HepG2 (cell line): ENCODE measurements around the gene QSOX2. TPM values are rescaled to one million over a fixed set of nuclear protein-coding genes. Genes with fewer than 3 reads are reported as not detected.

Experiments used
- ATAC-seq: fragments of 200-7000 bp; cut with Tn5 transposase; 3 replicates; pipeline ENCODE4 v1.9.1; 2020; ENCODE audit warnings: mild to moderate bottlenecking, moderate library complexity
- BruUV-seq: library from RNA; stranded (reverse); fragments of 400-500 nt; replicated peaks from 2 replicates; lab custom pipeline; 2021; lab: Mats Ljungman, UMichigan
- CTCF ChIA-PET: fragments of 300-600 bp; formaldehyde crosslinking; extraction: SDS; loops from one replicate; lab custom pipeline; 2021; ENCODE audit warnings: low total read pairs, inconsistent platforms, low intra/inter-chr PET ratio; lab: Yijun Ruan, JAX
- POLR2A ChIA-PET: fragments of 350-600 bp; sonication (Branson Sonifier 250); formaldehyde crosslinking; loops from one replicate; lab custom pipeline; 2020; ENCODE audit warnings: antibody characterized with exemption, inconsistent platforms; lab: Yijun Ruan, JAX
- DNase-seq: peaks from one replicate; pipeline ENCODE4 v3.0.0-alpha.2; 2015; ENCODE audit warnings: low spot score
- FAIRE-seq: peaks from 3 replicates; lab custom pipeline; 2011; peaks lifted over from hg19 to GRCh38; lab: Jason Lieb, UNC
- H2AFZ ChIP-seq: one replicate; pipeline ENCODE4 v1.6.1; 2011; ENCODE audit warnings: low read length, inconsistent platforms
- H3K27ac ChIP-seq: fragments of 300-600 bp; 3 replicates; pipeline ENCODE4 v1.8.0; 2011; ENCODE audit warnings: mixed run types, mild to moderate bottlenecking, mixed read lengths, low read length, inconsistent platforms; ENCODE audit not compliant: insufficient read depth; ENCODE audit errors: extremely low read length
- H3K27me3 ChIP-seq, 2 experiments: fragments of 200-600 bp in 1 of 2; 2 replicates in 1 of 2; 3 replicates in 1 of 2; pipeline versions ENCODE4 v1.6.0 to v1.8.0; 2011; ENCODE audit warnings: low read length in 2 of 2, mild to moderate bottlenecking in 2 of 2, moderate library complexity in 2 of 2, inconsistent platforms in 1 of 2; ENCODE audit not compliant: insufficient read depth in 2 of 2, control insufficient read depth in 1 of 2
- H3K36me3 ChIP-seq, 2 experiments: fragments of 200-600 bp in 1 of 2; replicated peaks in 1 of 2; 2 replicates in 1 of 2; 3 replicates in 1 of 2; pipeline versions ENCODE4 v1.5.1 to v1.8.0; 2011; ENCODE audit warnings: low read length in 2 of 2, inconsistent platforms in 1 of 2; ENCODE audit not compliant: insufficient read depth in 2 of 2, control insufficient read depth in 1 of 2
- H3K4me1 ChIP-seq: 2 replicates; pipeline ENCODE4 v1.5.1; 2012; ENCODE audit warnings: low read length, inconsistent platforms; ENCODE audit not compliant: insufficient read depth
- H3K4me2 ChIP-seq: 2 replicates; pipeline ENCODE4 v1.6.0; 2011; ENCODE audit warnings: low read depth, low read length, inconsistent platforms
- H3K4me3 ChIP-seq, 3 experiments: fragments of 200-600 bp in 1 of 3; sonication (generic), shearing (Covaris generic) in 1 of 3; replicated peaks in 1 of 3; 2 replicates each; pipeline ENCODE4 v1.5.1; 2011 to 2016; ENCODE audit warnings: low read length in 3 of 3, inconsistent platforms in 2 of 3, low read depth in 2 of 3, mild to moderate bottlenecking in 2 of 3, control low read depth in 1 of 3, mixed read lengths in 1 of 3; ENCODE audit not compliant: insufficient read depth in 1 of 3
- H3K79me2 ChIP-seq: one replicate; pipeline ENCODE4 v1.6.1; 2011; ENCODE audit warnings: low read length, inconsistent platforms; ENCODE audit not compliant: insufficient read depth
- H3K9ac ChIP-seq: 2 replicates; pipeline ENCODE4 v1.6.0; 2011; ENCODE audit warnings: mild to moderate bottlenecking, low read depth, low read length, inconsistent platforms; ENCODE audit not compliant: insufficient read depth
- H3K9me3 ChIP-seq: 2 replicates; pipeline ENCODE4 v1.5.1; 2012; ENCODE audit warnings: mild to moderate bottlenecking, low read length
- H4K20me1 ChIP-seq: 2 replicates; pipeline ENCODE4 v1.6.0; 2011; ENCODE audit warnings: inconsistent platforms, mild to moderate bottlenecking, low read length, moderate library complexity; ENCODE audit not compliant: insufficient read depth
- DZIP1 ChIP-seq: sonication (generic); formaldehyde crosslinking; IDR thresholded peaks from 2 replicates; pipeline ENCODE4 v1.5.0; 2020; ENCODE audit warnings: mild to moderate bottlenecking, missing genetic modification reagents
- GMEB1 ChIP-seq: sonication (generic); formaldehyde crosslinking; IDR thresholded peaks from 2 replicates; pipeline ENCODE4 v1.5.1; 2020; ENCODE audit warnings: missing genetic modification reagents, mild to moderate bottlenecking, borderline replicate concordance
- HDAC2 ChIP-seq: sonication (generic); formaldehyde crosslinking; IDR thresholded peaks from 2 replicates; pipeline ENCODE4 v1.4.0; 2020; ENCODE audit warnings: missing genetic modification reagents
- SATB2 ChIP-seq: sonication (generic); formaldehyde crosslinking; IDR thresholded peaks from 2 replicates; pipeline ENCODE4 v1.5.0; 2020; ENCODE audit warnings: missing genetic modification reagents
- SIX1 ChIP-seq: sonication (generic); formaldehyde crosslinking; IDR thresholded peaks from 2 replicates; pipeline ENCODE4 v1.4.0; 2020; ENCODE audit warnings: missing genetic modification reagents, borderline replicate concordance
- ZBTB1 ChIP-seq: sonication (generic); formaldehyde crosslinking; IDR thresholded peaks from 2 replicates; pipeline ENCODE4 v1.4.0; 2020; ENCODE audit warnings: missing genetic modification reagents, borderline replicate concordance
- ZBTB42 ChIP-seq: sonication (generic); formaldehyde crosslinking; IDR thresholded peaks from 2 replicates; pipeline ENCODE4 v1.5.0; 2020; ENCODE audit warnings: mild to moderate bottlenecking, missing genetic modification reagents
- ZNF317 ChIP-seq: sonication (generic); formaldehyde crosslinking; IDR thresholded peaks from 2 replicates; pipeline ENCODE4 v1.5.0; 2020; ENCODE audit warnings: mild to moderate bottlenecking, missing genetic modification reagents
- ZNF597 ChIP-seq: sonication (generic); formaldehyde crosslinking; IDR thresholded peaks from 2 replicates; pipeline ENCODE4 v1.5.0; 2020; ENCODE audit warnings: missing genetic modification reagents
- ZNF83 ChIP-seq: sonication (generic); formaldehyde crosslinking; IDR thresholded peaks from 2 replicates; pipeline ENCODE4 v1.4.0; 2020; ENCODE audit warnings: missing genetic modification reagents, mild to moderate bottlenecking, borderline replicate concordance
- whole genome bisulfite sequencing: methylation state at CpG from one replicate; pipeline ENCODE4 v1.1.6; 2017; ENCODE audit warnings: low lambda C conversion rate; 5-methylcytosine and 5-hydroxymethylcytosine counted together
- in situ Hi-C: cut with HindIII; loops from 2 replicates; pipeline ENCODE4 v1.10.0; 2017; ENCODE audit warnings: low pct_unique_long_range_greater_than_20kb; ENCODE audit not compliant: extremely low pct_ligation_motif_present
- intact Hi-C: fragments of 100-400 bp; cut with micrococcal nuclease; formaldehyde crosslinking; loops from one replicate; pipeline ENCODE4 v1.10.0; 2022; ENCODE audit not compliant: unreplicated experiment
- polyA plus RNA-seq, 8 experiments: library from polyadenylated mRNA; depleted of rRNA in 3 of 8; stranded (reverse) in 7 of 8; unstranded in 1 of 8; fragments of >200 nt; fragmentation: Illumina TruSeq in 4 of 8; extraction: Trizol in 4 of 8; gene quantifications; 2 replicates each; pipeline versions ENCODE4 v1.2.1 to v1.2.3, GENCODE V29; 2011 to 2016; ENCODE audit warnings: low read depth in 4 of 8, missing spikeins in 1 of 8, mixed read lengths in 1 of 8; ENCODE audit not compliant: insufficient read depth in 1 of 8
- total RNA-seq, 5 experiments: library from RNA; depleted of rRNA; stranded (reverse); fragments of >200 nt; fragmentation: Illumina TruSeq; extraction: Trizol; gene quantifications; 2 replicates each; pipeline ENCODE4 v1.2.3, GENCODE V29; 2016; ENCODE audit warnings: low read depth in 1 of 5

Gene QSOX2
- total and polyA plus RNA-seq, 2 of the 13 experiments (the other 11 are each of a cell fraction or from before 2014, with no cell fraction given) = 27.1 to 42.1 TPM

GRCh38 chr9:136235171-136235570, 10.4 kb downstream of the QSOX2 start (continued):
- no peak for TF ChIP-seq ZBTB42 (CRISPR knock-in tag)
- no peak for TF ChIP-seq HDAC2 (CRISPR knock-in tag)

- Histone ChIP-seq H4K20me1 (peaks cover 61% of the 10 kb centered on the region; the same call in 1 of the 2 replicates), H3K9ac (no peak overlapping the region), H3K4me2 (no peak overlapping the region), H3K27ac (no peak overlapping the region), H3K27me3 (no peaks in the 10 kb centered on the region), H3K4me3 (no peak overlapping the region), H3K4me1 (peaks cover 9% of the 10 kb centered on the region), H3K36me3 (peaks cover 22 to 55% of the 10 kb centered on the region in 2 experiments; a peak in 4 of 5 replicates), H2AFZ (no peak overlapping the region), H3K9me3 (no peaks in the 10 kb centered on the region), H3K79me2 (peaks cover 57% of the 10 kb centered on the region)
- FAIRE-seq = no peak
- POLR2A ChIA-PET = no interaction called here
- TF ChIP-seq SIX1 (CRISPR knock-in tag) = no peak
- TF ChIP-seq GMEB1 (CRISPR knock-in tag) = no peak
- no peak for TF ChIP-seq ZNF597 (CRISPR knock-in tag)
- no peak for TF ChIP-seq ZNF83 (CRISPR knock-in tag)
- no peak for TF ChIP-seq SATB2
- TF ChIP-seq ZNF317 (CRISPR knock-in tag) = no peak
- no peak for TF ChIP-seq ZBTB1 (CRISPR knock-in tag)
- TF ChIP-seq DZIP1 (CRISPR knock-in tag) = no peak
- 96% methylated on average over 20 of the region's 21 CpGs for WGBS
- no TSS peak for BruUV-seq
- intact Hi-C loops = no loop called here
- no peak for DNase-seq
- peak; percentile 32; the same call in 2 of the 3 replicates for ATAC-seq
- CTCF ChIA-PET = no interaction called here
- in situ Hi-C loops = no loop called here
Measured at GRCh38 chr9:136234597-136234996, 11.0 kb downstream of the QSOX2 start.
